Superior temporal gyrus (tissue), 1 donor: ENCODE data around the gene RSRC1.
"Not testable (repeated sequence)": the region's sequence is repeated elsewhere in the genome, so short reads cannot be mapped to it uniquely, and the experiment has no call there.

Source experiments
- DNase-seq: peaks from one replicate; pipeline ENCODE4 v3.0.0-alpha.2; 2016; ENCODE audit errors: extremely low spot score

Gene RSRC1

DNA sequence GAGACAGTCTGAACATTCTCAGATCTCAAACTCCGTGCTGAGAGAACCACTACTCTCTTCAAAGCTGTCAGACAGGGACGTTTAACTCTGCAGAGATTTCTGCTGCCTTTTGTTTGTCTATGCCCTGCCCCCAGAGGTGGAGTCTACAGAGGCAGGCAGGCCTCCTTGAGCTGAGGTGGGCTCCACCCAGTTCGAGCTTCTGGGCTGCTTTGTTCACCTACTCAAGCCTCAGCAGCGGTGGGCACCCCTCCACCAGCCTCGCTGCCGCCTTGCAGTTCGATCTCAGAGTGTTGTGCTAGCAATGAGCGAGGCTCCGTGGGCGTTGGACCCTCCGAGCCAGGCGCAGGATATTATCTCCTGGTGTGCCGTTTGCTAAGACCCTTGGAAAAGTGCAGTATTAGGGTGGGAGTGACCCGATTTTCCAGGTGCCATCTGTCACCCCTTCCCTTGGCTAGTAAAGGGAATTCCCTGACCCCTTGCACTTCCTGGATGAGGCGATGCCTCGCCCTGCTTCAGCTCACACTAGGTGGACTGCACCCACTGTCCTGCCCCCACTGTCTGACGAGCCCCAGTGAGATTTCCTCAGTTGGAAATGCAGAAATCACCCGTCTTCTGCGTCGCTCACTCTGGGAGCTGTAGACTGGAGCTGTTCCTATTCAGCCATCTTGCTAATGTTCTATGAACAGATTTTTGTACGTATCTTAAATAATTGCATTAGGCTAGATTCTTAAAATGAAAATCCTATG is 220.0 kb downstream of the RSRC1 start:
- DNase-seq = not testable (repeated sequence)

DNA sequence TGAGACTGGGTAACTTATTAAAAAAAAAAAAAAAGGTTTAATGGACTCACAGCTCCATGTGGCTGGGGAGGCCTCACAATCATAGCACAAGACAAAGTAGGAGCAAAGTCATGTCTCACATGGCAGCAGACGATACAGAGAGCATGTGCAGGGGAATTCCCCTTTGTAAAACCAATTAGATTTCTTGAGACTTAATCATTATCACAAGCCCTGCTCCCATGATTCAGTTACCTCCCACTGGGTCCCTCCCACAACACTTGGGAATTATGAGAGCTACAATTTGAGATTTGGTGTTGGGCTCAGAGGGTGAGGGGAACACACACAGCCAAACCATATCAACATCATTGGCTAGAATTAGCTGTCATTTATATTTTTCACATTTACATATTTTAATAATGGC is 221.0 kb downstream of the RSRC1 start:
- no peak for DNase-seq

DNA sequence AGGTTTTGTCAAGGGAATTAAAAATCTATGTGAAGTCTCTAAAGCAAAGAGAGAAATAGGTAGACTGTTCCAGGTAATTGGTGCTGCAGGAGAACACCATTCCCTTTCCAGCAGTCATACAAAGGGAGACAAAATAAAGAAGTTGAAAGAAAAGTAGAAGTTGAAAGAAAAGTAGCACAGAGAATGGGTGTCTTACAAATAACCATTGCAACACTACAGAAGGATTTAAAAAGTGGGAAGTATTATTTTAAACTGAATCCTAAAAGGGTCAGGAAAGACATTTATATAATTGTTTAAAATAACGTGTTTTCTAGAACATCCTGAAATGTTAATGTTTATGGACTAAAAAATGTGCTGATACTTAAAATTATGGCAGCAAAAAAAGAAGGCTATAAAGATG is 223.8 kb downstream of the RSRC1 start:
- no peak for DNase-seq

DNA sequence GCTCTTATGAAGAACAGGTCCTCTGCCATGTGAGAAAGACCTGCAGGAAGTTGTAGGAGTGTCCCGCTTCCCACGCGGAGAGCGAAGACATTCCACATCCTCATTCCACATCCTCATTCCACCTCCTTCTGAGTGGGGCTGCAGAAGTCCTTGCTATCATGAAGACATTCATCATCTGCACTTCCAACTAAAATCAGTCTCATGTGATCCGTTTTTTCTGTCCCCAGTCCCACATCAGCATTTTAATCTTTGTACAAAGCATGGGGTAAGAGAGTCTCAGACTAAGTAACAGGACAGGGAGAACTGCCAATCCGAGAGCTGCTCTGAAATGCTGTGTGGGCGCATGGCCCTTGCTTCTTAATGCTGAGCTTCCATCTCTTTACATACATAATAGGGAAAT is 227.2 kb downstream of the RSRC1 start:
- no peak for DNase-seq

DNA sequence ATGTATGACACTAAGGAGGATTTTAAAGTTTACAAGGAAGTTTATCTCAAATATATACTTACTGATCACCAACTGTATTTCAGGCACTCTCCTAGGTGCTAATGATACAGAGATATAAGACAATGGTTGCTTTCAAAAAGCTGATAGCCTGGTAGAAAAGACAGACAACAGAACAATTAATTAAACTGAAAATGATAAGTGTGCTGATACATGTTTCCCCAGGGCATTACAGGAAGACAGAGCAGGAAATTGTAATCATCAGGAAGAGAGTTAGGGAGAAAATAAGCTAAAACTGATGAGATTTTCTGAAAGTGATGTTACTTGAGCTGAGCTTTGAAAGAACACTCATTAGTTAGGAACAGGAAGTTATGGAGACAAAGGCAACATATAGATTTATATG is 229.7 kb downstream of the RSRC1 start:
- DNase-seq = no peak

DNA sequence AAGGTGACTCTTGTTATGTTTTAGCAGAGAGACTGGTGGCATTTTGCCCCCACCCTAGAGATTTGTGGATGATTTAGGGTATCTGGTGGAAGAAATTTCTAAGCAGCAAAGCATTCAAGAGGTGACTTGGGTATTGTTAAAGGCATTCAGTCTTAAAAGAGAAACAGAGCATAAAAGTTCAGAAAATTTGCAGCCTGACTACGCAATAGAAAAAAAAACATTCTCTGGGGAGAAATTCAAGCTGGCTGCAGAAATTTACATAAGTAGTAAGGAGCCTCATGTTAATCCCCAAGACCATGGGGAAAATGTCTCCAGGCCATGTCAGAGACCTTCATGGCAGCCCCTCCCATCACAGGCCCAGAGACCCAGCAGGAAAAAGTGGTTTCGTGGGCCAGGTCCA is 231.1 kb downstream of the RSRC1 start:
- DNase-seq = not testable (repeated sequence)

DNA sequence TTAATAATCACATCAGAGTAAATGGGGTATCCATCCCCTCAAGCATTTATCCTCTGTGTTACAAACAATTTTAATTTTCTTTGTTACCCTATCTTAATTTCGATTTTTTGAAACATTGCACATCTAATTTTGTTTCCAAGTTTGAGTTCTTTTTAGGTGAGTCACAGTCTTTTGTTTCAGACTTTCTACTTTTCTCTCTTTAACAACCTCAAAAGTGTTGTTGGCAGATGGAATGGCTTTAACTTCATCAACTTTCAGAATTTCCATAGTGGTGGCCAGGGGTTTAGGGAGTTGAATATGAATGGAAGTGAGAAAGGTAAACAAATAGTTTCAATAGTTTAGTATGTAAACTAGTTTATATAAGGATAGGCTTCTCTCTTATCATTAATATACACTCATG is 238.1 kb downstream of the RSRC1 start:
- DNase-seq = no peak

DNA sequence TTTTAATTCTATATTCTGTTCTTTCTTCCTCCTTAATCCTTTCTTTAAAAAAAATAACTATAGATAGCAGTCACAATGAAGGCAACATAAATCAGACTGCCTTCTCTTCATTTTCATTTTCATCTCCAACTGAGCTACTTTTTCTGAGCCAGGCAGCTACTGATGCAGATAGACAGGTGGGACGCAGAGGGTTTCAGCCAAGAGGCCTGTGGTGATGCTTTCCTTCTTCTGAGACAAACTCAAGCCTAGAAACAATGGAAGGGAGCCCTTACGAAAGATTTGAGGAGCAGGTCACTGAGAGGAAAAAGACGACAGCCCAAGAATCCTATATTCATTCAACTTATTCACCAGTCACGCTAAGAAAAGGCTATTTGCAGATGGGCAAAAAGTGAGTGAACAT is 241.1 kb downstream of the RSRC1 start:
- no peak for DNase-seq

DNA sequence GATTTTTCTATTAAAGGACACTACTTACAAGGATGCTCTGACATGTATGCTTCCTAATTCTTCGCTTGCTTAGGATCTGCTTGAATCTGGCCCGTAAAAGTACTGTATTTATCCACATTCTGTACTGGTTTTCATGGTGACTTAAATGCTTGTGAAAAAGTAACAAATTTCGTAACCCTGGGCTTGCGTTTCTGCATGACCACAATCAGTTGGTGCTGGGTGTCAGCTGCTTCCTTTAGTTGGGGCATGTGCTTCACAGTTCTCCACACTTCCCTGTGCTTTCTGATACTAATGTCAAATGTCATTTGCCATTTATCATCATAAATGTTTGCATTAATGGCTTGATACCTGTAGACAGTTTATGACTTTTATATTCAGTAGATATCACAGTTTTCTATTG is 242.7 kb downstream of the RSRC1 start:
- no peak for DNase-seq

DNA sequence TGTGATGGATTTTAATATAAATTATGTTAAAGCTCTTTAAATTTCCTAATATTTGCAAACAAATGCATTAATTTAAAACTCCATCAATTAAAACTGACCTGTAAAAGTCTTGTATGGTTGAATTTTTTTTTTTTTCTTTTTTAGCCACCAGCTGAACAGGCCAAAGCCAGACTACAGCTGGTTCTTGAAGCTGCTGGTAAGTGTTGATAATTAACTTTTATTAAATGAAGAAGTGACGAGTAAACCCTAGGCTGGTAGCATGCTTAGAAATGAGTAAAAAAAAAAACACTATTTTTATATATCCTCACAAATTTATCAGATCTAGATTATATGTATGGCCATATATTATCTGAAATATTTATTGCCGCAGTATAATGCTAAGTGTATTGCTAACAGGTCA is 244.8 kb downstream of the RSRC1 start:
- DNase-seq = no peak

DNA sequence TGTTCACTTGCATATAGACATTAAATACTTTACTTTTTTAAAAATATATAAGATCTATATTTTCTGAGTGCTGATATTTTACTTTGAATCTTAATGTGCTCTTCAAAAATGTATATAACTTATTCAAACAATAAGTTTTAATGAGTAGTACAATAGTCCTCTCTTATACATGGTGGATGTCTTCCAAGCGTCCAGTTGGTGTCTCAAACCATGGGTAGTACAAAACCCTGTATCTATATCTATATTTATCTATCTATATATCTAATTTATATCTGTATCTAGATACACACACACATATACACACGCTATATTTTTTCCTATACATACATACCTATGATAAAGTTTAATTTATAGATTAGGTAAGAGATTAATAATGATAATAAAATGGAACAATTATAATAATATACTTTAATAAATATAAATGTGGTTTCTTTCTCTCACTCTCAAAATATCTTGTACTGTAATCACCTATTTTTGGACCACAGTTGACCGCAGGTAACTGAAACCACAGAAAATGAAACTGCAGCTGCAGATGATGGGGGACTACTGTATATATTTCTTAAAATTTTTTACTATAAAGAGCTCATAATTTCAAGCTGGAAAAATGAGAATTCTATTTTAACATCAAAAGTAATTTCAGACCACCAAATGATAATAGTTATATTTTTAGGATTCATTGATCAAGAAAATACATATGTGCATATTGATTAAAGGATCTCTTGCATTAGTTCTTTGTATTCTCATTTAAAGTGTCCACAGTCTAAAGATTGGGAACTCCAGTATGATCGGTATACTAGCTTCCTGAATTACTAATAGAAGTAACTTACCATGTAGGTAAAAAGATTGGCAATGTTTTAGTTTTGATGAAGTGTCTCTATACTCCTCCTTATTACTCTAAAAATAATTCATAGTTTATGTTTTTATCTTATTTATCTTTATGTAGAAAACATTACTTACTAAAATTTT is 246.0 kb downstream of the RSRC1 start:
- no peak for DNase-seq

DNA sequence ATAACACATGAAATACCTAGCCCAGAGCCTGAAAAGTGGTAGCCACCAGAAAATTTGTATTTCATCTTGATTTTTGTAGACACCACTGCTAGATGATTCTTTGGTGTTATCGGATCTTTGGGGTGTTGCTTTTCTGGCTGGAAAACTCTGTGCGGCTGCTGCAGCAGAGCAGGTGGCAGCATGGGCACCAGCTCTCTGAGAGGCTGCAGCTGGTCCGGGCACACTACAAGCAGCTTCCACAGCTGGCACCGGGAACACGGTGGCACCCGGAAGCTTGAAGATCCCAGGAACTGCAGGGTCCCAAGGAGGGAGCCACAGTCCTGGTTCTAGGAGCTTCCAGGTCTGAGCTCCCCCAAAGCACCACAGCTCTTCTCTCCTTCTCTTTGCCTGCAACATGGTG is 249.4 kb downstream of the RSRC1 start:
- no peak for DNase-seq

DNA sequence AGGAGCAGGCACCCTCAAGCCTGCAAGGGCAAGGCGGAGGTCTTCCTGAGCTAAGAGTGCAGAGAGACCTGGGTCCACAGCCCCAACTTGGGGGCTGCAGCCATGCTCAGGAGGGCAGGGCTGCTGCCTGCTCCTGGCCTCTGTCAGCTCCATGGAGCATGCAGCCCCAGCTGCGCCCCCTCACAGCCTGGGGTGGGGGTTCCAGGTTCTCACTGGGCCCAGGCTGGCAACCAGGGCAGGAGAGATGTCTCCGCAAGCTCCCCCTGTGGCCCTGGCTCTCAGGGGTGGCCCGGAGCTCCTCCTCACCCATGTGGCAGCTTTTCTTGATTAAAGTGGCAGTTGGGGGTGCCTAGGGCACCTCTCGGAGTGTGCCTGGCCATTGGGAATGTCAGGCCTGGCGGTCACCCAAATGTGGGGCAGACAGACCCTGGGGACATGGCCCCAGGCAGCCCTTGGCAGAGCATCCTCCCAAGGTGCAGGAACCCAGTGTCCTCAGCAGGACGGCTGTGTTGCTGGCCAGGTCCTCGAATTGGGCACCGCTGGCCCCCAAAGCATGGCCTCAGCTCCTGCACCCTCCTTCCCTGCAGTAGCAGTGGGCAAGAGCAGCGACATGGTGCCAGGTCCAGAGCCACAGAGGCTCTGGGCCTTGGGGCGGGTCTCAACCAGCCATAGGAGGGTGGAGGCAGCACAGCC is 251.0 kb downstream of the RSRC1 start:
- no peak for DNase-seq

DNA sequence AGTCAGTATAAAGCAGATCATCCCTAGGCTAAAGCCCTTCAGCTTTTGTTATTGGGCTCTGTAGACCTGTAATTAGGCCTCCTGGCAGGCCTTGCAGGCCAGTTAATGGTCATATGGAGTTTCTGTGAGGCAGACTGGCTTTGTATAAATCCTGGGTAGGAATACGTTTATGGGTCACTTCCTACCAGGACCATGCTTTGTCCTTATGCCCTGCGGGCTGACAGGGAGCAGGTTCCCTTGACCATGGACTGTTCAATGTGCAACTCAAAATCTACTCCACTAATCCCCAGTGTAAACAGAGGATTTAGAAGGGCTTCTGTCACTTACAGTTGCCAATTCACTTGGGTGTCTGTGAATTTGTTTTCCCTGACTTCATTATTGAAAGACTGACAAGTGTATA is 258.4 kb downstream of the RSRC1 start:
- no peak for DNase-seq

DNA sequence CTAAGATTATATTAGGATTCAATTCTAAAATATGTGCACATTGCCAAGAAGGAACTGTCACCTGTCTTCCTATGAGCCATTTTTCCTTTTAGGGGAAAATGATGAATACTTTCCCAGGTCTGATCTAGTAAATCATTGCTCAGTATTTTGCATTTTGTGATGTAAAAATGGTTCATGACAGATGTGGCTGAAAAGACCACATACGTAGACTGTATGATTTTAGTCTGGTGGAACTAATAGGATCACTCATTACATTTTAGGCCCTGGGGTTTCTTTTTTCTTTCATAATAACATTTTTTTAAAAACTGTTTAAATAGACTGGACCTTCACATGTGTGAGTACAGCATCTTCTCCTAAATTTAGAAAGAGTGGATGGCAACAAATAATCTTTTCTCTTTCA is 259.4 kb downstream of the RSRC1 start:
- no peak for DNase-seq

DNA sequence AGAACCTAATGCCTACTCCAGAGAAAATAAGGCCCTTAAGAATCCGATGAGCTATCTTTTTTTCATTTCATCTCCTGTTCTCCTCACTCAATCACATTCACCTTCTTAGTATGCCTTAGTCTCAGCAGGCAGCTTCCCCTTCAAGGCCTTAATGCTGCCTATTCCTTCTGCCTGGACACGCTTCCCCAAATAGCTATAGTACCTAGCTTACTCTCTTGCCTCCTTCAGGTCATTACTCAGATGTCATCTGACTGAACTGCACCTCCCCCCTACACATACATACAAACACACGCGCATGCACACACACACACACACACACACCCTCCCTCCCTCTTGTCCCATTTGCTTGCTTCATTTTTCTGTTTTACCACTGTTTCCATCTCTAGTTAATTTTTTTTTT is 269.6 kb downstream of the RSRC1 start:
- DNase-seq = no peak

DNA sequence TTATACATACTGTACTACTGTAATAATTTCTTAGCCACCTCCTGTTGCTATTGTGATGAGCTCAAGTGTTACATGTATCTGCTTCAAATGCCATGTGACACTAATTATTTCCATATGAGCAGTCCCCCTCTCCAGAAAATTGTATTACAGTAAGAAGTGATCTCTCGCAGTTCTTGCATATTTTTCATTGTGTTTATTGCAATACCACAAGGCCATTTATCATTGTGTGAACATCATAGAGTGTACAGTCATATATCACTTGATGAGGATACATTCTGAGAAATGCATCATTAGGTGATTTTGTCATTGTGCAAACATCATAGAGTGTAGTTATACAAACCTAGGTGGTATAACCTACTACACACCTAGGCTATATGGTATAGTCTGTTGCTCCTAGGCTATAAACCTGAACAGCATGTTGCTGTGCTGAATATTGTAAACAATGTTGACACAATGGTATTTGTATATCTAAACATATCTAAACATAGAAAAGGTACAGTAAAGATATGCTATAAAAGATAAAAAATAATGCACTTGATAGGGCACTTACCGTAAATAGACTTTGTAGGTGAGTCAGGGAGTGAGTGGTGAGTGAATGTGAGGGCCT is 271.5 kb downstream of the RSRC1 start:
- no peak for DNase-seq

DNA sequence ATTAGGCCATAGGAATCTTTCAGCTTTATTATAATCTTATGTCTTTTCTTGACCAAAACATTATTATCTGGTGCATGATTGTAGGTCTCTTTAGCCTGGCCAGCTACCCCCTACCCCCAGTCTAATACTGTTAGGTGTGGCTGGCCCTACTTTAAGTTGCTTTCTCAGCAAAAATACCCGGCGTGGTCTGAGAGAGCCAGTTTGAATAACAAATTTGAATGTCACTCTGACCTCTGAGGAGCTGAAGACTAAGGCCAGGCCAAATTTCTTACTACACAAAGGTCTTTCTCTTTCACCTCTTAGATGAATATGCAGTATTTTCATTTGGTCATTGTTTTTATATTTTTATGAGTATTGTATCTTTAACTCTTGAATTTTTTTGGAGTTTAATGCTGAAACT is 272.6 kb downstream of the RSRC1 start:
- no peak for DNase-seq

DNA sequence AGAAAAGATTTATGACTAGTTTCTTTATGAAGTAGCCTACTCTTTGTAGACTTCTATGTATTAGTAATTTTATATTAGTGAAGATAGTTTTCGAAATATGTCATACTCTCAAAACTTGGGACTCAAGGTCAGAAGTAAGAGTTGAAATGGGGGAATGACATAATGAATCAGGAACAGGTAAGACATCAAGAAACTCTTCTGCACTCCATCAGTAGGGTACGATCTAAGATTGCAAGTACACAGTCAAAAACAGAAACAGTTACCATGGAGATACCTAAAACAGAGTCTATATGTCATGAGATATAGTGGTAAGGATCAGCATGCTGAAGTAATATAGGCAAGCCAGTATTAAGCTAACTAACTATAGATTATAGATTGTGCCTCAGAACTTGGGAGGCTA is 274.1 kb downstream of the RSRC1 start:
- no peak for DNase-seq

DNA sequence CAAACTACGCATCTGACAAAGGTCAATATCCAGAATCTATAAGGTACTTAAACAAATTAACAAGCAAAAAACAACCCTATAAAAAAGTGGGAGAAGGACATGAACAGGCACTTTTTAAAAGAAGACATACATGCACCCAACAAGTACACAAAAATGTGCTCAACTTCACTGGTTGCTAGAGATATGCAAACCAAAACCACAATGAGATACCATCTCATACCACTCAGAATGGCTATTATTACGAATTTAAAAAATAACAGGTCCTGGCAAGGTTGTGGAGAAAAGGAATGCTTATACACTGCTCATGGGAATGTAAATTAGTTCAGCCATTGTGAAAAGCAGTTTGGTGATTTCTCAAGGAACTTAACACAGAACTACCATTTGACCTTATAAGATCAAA is 285.5 kb downstream of the RSRC1 start:
- no peak for DNase-seq

DNA sequence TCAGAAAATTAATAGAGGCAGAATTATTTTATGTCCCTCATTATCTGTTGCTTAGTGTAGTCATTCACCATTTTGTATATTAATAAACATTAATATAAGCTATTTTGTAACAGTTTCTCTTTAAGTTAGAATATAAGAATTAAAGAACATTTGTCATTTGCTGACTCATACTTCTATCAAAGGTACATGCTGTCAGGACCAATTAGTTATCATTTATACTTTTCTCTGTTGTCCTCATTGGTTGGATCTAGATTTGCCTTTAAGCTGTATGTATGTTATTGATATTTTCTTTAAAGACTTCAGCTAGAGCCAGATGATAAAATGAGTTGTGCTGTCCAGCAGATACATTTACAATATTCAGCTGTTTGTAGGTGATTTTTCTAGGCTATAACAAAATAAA is 292.7 kb downstream of the RSRC1 start:
- DNase-seq = no peak

DNA sequence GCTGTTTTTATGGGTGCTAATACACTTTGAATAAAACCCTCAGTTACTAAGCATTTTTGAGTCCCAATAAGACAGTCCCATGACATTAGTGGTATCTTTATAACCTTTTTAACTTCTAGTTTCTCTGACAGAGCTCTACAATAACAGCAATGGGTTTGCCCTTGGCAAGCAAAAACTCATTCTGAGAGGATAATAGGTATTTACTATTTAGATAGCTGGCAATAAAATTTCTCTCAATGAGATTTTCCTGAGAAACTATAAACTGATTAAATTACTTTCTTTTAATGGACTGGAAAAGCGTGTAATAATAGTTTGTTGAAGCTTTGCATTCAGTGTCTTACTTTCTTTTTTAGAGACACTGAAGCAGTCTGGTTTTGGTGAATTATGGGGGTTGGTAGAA is 293.1 kb downstream of the RSRC1 start:
- DNase-seq = no peak
